Activated CD4-positive, alpha-beta T cell treated with anti-CD3 and anti-CD28 coated beads, Interleukin-2, amount 50 U/mL, for 24 hours (primary cell): ENCODE measurements around the gene GLI3.

ENCODE experiments used
- DNase-seq, 2 donors: peaks; one replicate each; pipeline ENCODE4 v3.0.0-alpha.2; 2020; ENCODE audit warnings: low read depth in 1 of 2, low spot score in 1 of 2

GLI3 gene

GRCh38 chr7:42144604-42145003 lies 92.4 kb downstream of the GLI3 start:
- no peak for DNase-seq

- DNase-seq = no peak
These were observed 93.1 kb downstream of the GLI3 start for GRCh38 chr7:42143711-42144600.

- DNase-seq = no peak
These were observed 94.9 kb downstream of the GLI3 start for GRCh38 chr7:42142089-42142488.

- no peak for DNase-seq
These were observed 97.3 kb downstream of the GLI3 start for GRCh38 chr7:42139751-42140150.

GRCh38 chr7:42138691-42139090 lies 98.3 kb downstream of the GLI3 start:
- DNase-seq = no peak

GRCh38 chr7:42137941-42138340 lies 99.1 kb downstream of the GLI3 start:
- no peak for DNase-seq

GRCh38 chr7:42137431-42137830 lies 99.6 kb downstream of the GLI3 start:
- no peak for DNase-seq

- DNase-seq = no peak
These were observed 101.3 kb downstream of the GLI3 start for GRCh38 chr7:42135728-42136127.

GRCh38 chr7:42134276-42134876 lies 102.6 kb downstream of the GLI3 start:
- no peak for DNase-seq

- no peak for DNase-seq
These were observed 103.7 kb downstream of the GLI3 start for GRCh38 chr7:42133321-42133720.

- no peak for DNase-seq
These were observed 108.3 kb downstream of the GLI3 start for GRCh38 chr7:42128703-42129102.

- DNase-seq = no peak
These were observed 109.8 kb downstream of the GLI3 start for GRCh38 chr7:42127232-42127622.

- no peak for DNase-seq
These were observed 110.4 kb downstream of the GLI3 start for GRCh38 chr7:42126475-42127231.

- DNase-seq = no peak
These were observed 111.7 kb downstream of the GLI3 start for GRCh38 chr7:42125321-42125720.

- DNase-seq = no peak
These were observed 113.3 kb downstream of the GLI3 start for GRCh38 chr7:42123716-42124115.

- no peak for DNase-seq
These were observed 116.8 kb downstream of the GLI3 start for GRCh38 chr7:42120191-42120590.

- DNase-seq = no peak
These were observed 119.8 kb downstream of the GLI3 start for GRCh38 chr7:42117201-42117600.

- no peak for DNase-seq
These were observed 121.2 kb downstream of the GLI3 start for GRCh38 chr7:42115795-42116194.

- DNase-seq = no peak
These were observed 126.7 kb downstream of the GLI3 start for GRCh38 chr7:42110333-42110732.

GRCh38 chr7:42108803-42109528 lies 128.0 kb downstream of the GLI3 start:
- DNase-seq = no peak

- DNase-seq = no peak
These were observed 129.3 kb downstream of the GLI3 start for GRCh38 chr7:42107484-42108240.
